MV-4-11 (cell line): ENCODE measurements around the gene CACNA2D2.
A peak's percentile ranks its signal among the peaks of the same experiment; 100 is the strongest.

Experiments
- DNase-seq: peaks from one replicate; lab custom pipeline; 2025; lab: John Stamatoyannopoulos, UW

CACNA2D2 gene

GRCh38 chr3:50503504-50504342 is at the start of gene CACNA2D2:
Gene CACNA2D2 (minus strand): TSS chr3:50503634. CDS start chr3:50503423, 211 bp downstream.
- DNase-seq, result peak; percentile 13

GRCh38 chr3:50552598-50552997 is 49.2 kb upstream of the CACNA2D2 start:
- no peak for DNase-seq

- DNase-seq, result no peak
Observed at GRCh38 chr3:50551681-50552435, 48.4 kb upstream of the CACNA2D2 start.

- DNase-seq, result no peak
Observed at GRCh38 chr3:50551054-50551659, 47.7 kb upstream of the CACNA2D2 start.

- peak; percentile 34 for DNase-seq
Observed at GRCh38 chr3:50550079-50550736, 46.8 kb upstream of the CACNA2D2 start.

- no peak for DNase-seq
Observed at GRCh38 chr3:50549226-50549625, 45.8 kb upstream of the CACNA2D2 start.

- DNase-seq, result no peak
Observed at GRCh38 chr3:50545781-50546180, 42.3 kb upstream of the CACNA2D2 start.

- DNase-seq, result peak; percentile 12
Observed at GRCh38 chr3:50542177-50543034, 39.0 kb upstream of the CACNA2D2 start.

- DNase-seq, result no peak
Observed at GRCh38 chr3:50539356-50540286, 36.2 kb upstream of the CACNA2D2 start.

GRCh38 chr3:50537421-50538129 is 34.1 kb upstream of the CACNA2D2 start:
- no peak for DNase-seq

- no peak for DNase-seq
Observed at GRCh38 chr3:50536471-50537180, 33.2 kb upstream of the CACNA2D2 start.

GRCh38 chr3:50534681-50535330 is 31.4 kb upstream of the CACNA2D2 start:
- DNase-seq, result no peak

- DNase-seq, result no peak
Observed at GRCh38 chr3:50533807-50534461, 30.5 kb upstream of the CACNA2D2 start.

GRCh38 chr3:50533316-50533715 is 29.9 kb upstream of the CACNA2D2 start:
- no peak for DNase-seq

- no peak for DNase-seq
Observed at GRCh38 chr3:50532062-50532705, 28.8 kb upstream of the CACNA2D2 start.

- DNase-seq, result no peak
Observed at GRCh38 chr3:50531201-50531600, 27.8 kb upstream of the CACNA2D2 start.
